Common myeloid progenitor, CD34-positive (primary cell): ENCODE data around the gene OPRM1. TPM values are rescaled to one million over a fixed set of nuclear protein-coding genes. Genes with fewer than 3 reads are reported as not detected.

ENCODE experiments used
- CTCF ChIA-PET: fragments of 350-600 bp; sonication (Branson Sonifier 250); formaldehyde crosslinking; loops from one replicate; lab custom pipeline; 2021; ENCODE audit warnings: antibody characterized with exemption; lab: Charles Lee
- POLR2A ChIA-PET: fragments of 350-600 bp; sonication (Branson Sonifier 250); formaldehyde crosslinking; loops from one replicate; lab custom pipeline; 2021; ENCODE audit warnings: antibody characterized with exemption; lab: Charles Lee
- DNase-seq, 3 donors: peaks; one replicate each; pipeline versions ENCODE4 v3.0.0 to v3.0.0-alpha.2; 2013
- H3K27ac ChIP-seq, 2 experiments: 1 replicate in 1 of 2; 2 replicates in 1 of 2; pipeline ENCODE4 v1.7.0; 2013; ENCODE audit warnings: inconsistent platforms in 2 of 2, low read length in 2 of 2, mild to moderate bottlenecking in 2 of 2, low read depth in 1 of 2, moderate library complexity in 1 of 2; ENCODE audit not compliant: severe bottlenecking in 2 of 2, insufficient read depth in 1 of 2, poor library complexity in 1 of 2
- H3K27me3 ChIP-seq, 5 experiments: replicated peaks in 2 of 5; 1 replicate in 3 of 5; 2 replicates in 2 of 5; pipeline versions ENCODE4 v1.6.1 to v1.7.0; 2013; ENCODE audit warnings: low read length in 4 of 5, mild to moderate bottlenecking in 2 of 5, moderate library complexity in 2 of 5, inconsistent platforms in 1 of 5; ENCODE audit not compliant: insufficient read depth in 5 of 5, control insufficient read depth in 4 of 5
- H3K36me3 ChIP-seq, 4 experiments: 1 replicate in 2 of 4; 2 replicates in 2 of 4; pipeline versions ENCODE4 v1.6.1 to v1.7.0; 2013; ENCODE audit warnings: low read length in 3 of 4, control low read depth in 1 of 4, mild to moderate bottlenecking in 1 of 4; ENCODE audit not compliant: control insufficient read depth in 4 of 4, insufficient read depth in 4 of 4
- H3K4me1 ChIP-seq, 4 experiments: 1 replicate in 3 of 4; 2 replicates in 1 of 4; pipeline versions ENCODE4 v1.6.1 to v1.7.1; 2013; ENCODE audit warnings: low read length in 3 of 4, mild to moderate bottlenecking in 3 of 4, control low read depth in 1 of 4, inconsistent platforms in 1 of 4, moderate library complexity in 1 of 4; ENCODE audit not compliant: control insufficient read depth in 4 of 4, insufficient read depth in 4 of 4; ENCODE audit errors: control extremely low read depth in 1 of 4
- H3K4me3 ChIP-seq, 7 experiments: 1 replicate in 4 of 7; 2 replicates in 3 of 7; pipeline versions ENCODE4 v1.5.1 to v1.7.0; 2013; ENCODE audit warnings: mild to moderate bottlenecking in 7 of 7, low read length in 6 of 7, moderate library complexity in 6 of 7, inconsistent platforms in 2 of 7, low read depth in 2 of 7, control low read depth in 1 of 7; ENCODE audit not compliant: insufficient read depth in 4 of 7, control insufficient read depth in 1 of 7; ENCODE audit errors: extremely low read depth in 1 of 7
- H3K9me3 ChIP-seq, 5 experiments: 1 replicate in 4 of 5; 2 replicates in 1 of 5; pipeline versions ENCODE4 v1.6.1 to v1.7.1; 2013; ENCODE audit warnings: low read length in 4 of 5, mild to moderate bottlenecking in 2 of 5, inconsistent platforms in 1 of 5, low read depth in 1 of 5, moderate library complexity in 1 of 5; ENCODE audit not compliant: control insufficient read depth in 4 of 5, insufficient read depth in 2 of 5; ENCODE audit errors: control extremely low read depth in 1 of 5
- WGBS: methylation state at CpG from one replicate; pipeline ENCODE4 v1.1.5; 2013; ENCODE audit not compliant: insufficient coverage; 5-methylcytosine and 5-hydroxymethylcytosine counted together
- polyA plus RNA-seq: library from polyadenylated mRNA; unstranded; fragments of 120-200 nt; gene quantifications from one replicate; pipeline ENCODE4 v1.2.1, GENCODE V29; 2013

The OPRM1 gene
- polyA plus RNA-seq = not detected

DNA sequence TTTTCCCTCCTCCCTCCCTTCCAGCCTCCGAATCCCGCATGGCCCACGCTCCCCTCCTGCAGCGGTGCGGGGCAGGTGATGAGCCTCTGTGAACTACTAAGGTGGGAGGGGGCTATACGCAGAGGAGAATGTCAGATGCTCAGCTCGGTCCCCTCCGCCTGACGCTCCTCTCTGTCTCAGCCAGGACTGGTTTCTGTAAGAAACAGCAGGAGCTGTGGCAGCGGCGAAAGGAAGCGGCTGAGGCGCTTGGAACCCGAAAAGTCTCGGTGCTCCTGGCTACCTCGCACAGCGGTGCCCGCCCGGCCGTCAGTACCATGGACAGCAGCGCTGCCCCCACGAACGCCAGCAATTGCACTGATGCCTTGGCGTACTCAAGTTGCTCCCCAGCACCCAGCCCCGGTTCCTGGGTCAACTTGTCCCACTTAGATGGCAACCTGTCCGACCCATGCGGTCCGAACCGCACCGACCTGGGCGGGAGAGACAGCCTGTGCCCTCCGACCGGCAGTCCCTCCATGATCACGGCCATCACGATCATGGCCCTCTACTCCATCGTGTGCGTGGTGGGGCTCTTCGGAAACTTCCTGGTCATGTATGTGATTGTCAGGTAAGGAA lies at the start of gene OPRM1:
TSS of gene OPRM1 (plus strand) at position 10 of the 612 bp plus-strand sequence. CDS start at position 315, 305 bp downstream.
- Histone ChIP-seq H3K9me3 (peaks cover 0 to 4% (median 0%) of the 10 kb centered on the region in 5 experiments), H3K4me3 (no peak within 1 kb of the TSS), H3K27ac (no peak within 1 kb of the TSS), H3K4me1 (no peaks in the 10 kb centered on the region), H3K27me3 (peaks cover 0 to 25% (median 9%) of the 10 kb centered on the region in 5 experiments), H3K36me3 (no peaks in the 10 kb centered on the region)
- 5% methylated on average over 31 of the region's 38 CpGs for WGBS
- DNase-seq = peak; percentile 28 to 71 (median 69)
- CTCF ChIA-PET = interaction anchor here (0.8 kb wide), 1 partner anchor 18 kb away, joined by 3 read pairs; no protein-coding TSS in a partner anchor
- POLR2A ChIA-PET = no interaction called here

DNA sequence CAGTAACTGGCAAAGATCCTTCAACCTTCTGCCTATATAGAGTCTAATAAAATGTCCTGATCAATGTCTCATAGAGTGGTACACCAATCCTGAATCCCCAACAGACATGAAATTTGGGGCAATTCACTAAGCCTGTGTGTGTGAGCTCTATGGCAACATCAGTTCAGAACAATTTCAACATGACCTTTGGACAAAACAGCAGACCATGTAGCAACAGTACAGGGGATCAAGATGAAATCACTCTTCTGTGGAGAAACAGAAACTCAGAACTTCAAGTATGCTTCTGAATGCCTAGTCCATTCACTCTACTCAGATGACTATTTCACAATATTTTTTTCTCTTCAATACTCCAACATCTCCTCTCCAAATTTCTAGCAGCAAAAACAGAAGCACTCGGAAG lies 49.1 kb upstream of the OPRM1 start:
- no peak overlapping the region for H3K4me3 ChIP-seq
- CTCF ChIA-PET = no interaction called here
- POLR2A ChIA-PET = no interaction called here
- WGBS = 87% methylated on average over 1 of the region's 1 CpG
- H3K27ac ChIP-seq = no peak overlapping the region
- H3K36me3 ChIP-seq = no peaks in the 10 kb centered on the region
- DNase-seq = no peak
- no peaks in the 10 kb centered on the region for H3K9me3 ChIP-seq
- H3K4me1 ChIP-seq = no peaks in the 10 kb centered on the region
- H3K27me3 ChIP-seq = peaks cover 0 to 3% (median 0%) of the 10 kb centered on the region in 5 experiments

DNA sequence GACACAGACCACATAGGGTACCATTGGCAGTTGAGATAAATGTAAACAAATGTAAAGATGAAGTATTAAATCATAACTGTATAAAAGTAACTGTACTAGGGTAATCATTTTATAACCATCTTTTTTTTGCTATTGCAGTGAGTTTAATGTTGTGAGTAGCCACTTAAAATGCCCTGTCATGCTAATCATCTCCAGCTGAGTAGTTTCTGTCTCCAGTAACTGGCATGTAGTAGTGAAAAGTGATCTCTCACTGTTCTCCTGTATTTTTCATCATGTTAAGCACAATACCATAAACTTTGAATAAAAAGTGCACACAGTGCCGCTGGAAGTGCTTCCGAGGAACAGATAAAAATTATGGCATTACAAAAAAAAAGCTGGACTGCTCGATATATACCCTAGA lies 45.0 kb upstream of the OPRM1 start:
- CTCF ChIA-PET = no interaction called here
- H3K27ac ChIP-seq = no peak overlapping the region

DNA sequence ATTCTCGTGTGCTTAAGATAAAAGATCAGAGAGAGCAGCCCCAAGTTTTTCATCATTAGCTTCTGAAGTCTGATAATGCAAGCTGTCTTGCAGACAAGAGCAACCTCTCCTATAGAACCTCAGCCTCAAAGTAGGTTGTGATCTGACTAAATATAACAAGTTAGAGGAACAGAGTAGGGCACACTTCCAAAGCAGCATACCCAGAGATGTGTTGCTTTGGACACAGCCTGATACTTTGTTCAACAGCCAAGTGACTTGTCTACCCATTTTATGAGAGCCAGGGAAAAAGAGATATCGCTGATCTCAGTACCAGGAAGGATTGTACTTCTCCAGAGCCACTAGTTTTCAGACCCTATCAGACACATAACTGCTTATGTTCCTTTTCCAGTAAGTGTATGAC lies 44.2 kb upstream of the OPRM1 start:
- DNase-seq = no peak
- CTCF ChIA-PET = no interaction called here

More for the DNA sequence above, 45.0 kb upstream of the OPRM1 start:
- 93% methylated on average over 3 of the region's 3 CpGs for WGBS
- Histone ChIP-seq H3K4me3 (no peak overlapping the region), H3K27me3 (no peaks in the 10 kb centered on the region), H3K4me1 (no peaks in the 10 kb centered on the region), H3K9me3 (no peaks in the 10 kb centered on the region), H3K36me3 (no peaks in the 10 kb centered on the region)
- POLR2A ChIA-PET = no interaction called here
- no peak for DNase-seq

DNA sequence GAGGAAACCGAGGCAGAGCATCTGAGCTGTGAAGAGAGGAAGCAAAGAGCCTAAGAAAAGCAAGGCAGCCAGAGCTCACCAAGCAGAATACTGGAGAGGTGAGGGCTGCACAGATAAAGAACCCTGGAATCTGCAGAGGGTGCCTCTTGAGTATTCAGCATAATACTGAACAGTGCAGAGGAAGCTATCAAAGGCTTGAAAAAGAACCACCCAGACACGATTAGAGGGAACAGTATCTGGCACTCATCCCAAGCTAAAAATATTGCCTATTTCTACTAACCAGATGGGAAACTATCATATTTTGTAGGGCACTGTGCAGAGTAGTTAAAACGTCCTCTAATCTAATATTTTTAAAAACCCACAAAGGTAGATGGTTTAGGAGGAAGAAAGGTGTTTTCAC lies 41.8 kb upstream of the OPRM1 start:
- POLR2A ChIA-PET = no interaction called here

More for the DNA sequence above, 44.2 kb upstream of the OPRM1 start:
- H3K4me3 ChIP-seq = no peak overlapping the region
- no peaks in the 10 kb centered on the region for H3K9me3 ChIP-seq
- 80% methylated on average over 1 of the region's 2 CpGs for WGBS
- no peaks in the 10 kb centered on the region for H3K36me3 ChIP-seq
- H3K27me3 ChIP-seq = peaks cover 0 to 1% (median 0%) of the 10 kb centered on the region in 5 experiments
- no peaks in the 10 kb centered on the region for H3K4me1 ChIP-seq
- H3K27ac ChIP-seq = no peak overlapping the region
- POLR2A ChIA-PET = no interaction called here

DNA sequence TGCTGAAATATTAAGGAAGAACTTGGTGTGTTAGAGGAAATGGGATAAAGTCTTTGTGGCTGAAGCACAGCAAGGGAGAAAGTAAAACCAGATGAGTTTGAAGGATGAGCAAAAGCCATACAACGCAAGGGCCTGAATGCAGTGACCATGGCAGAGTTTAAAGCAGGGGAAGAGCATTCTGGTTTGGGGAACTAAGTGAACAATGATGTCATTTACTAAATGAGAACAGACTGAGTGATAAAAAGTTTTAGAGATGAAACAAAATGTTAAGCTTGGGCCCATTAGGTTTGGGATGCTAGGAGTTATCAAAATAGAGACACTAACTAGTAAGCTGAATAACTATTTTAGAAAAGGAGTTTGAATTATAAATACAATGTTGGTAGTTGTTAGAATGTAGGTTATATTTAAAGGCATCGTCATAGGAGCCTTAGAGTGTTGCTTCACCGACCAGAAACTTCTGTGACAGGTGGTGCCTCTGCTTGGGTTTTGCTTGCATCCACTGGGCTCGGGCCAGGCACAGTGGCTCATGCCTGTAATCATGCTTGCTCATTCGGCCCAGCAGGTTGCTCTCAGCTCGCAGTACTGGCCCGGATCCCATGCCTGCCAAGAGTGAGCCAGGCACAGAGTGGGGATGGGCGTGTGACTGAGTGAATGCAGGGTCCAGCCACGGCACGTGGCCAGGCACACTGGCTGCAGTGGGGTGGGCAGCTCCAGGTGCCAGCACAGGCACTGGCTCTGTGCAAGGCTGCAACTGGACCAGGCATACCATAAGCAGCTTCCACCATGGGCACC lies 37.4 kb upstream of the OPRM1 start:
- H3K27ac ChIP-seq = no peak overlapping the region
- H3K36me3 ChIP-seq = no peaks in the 10 kb centered on the region
- no peak overlapping the region for H3K4me3 ChIP-seq
- no peaks in the 10 kb centered on the region for H3K4me1 ChIP-seq
- ChIA-PET POLR2A (no interaction called here), CTCF (no interaction called here)
- WGBS = 99% methylated on average over 10 of the region's 10 CpGs
- no peak for DNase-seq
- H3K27me3 ChIP-seq = peaks cover 0 to 2% (median 0%) of the 10 kb centered on the region in 5 experiments
- H3K9me3 ChIP-seq = peaks cover 0 to 5% (median 0%) of the 10 kb centered on the region in 5 experiments

More for the DNA sequence above, 41.8 kb upstream of the OPRM1 start:
- peaks cover 0 to 2% (median 0%) of the 10 kb centered on the region in 5 experiments for H3K27me3 ChIP-seq
- DNase-seq = no peak
- no peaks in the 10 kb centered on the region for H3K4me1 ChIP-seq
- H3K36me3 ChIP-seq = no peaks in the 10 kb centered on the region
- no peak overlapping the region for H3K27ac ChIP-seq
- CTCF ChIA-PET = no interaction called here
- no CpG with 5 or more reads among the region's 3 CpGs for whole genome bisulfite sequencing
- no peaks in the 10 kb centered on the region for H3K9me3 ChIP-seq
- no peak overlapping the region for H3K4me3 ChIP-seq

DNA sequence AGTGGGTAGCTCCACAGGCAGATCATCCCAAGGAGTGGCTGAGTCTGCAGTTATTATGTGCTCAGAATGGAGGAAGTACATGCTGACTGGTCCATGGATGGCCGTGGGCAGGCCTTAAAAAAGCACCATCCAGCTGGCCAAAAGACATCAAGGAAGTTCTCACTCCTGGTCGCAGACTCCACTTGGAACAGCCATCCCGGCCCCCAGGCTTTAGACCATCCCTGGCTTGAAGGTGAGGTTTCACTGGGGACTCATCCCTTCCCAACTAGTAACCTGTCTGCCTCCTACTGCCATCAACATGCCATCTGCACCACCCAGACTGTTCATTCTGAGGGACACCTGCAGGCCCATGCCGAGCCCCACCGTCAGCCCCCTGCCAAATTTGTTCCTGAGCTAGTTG lies 36.1 kb upstream of the OPRM1 start:
- ChIA-PET POLR2A (no interaction called here), CTCF (interaction anchor here (1.3 kb wide), 1 partner anchor 17 kb away, joined by 3 read pairs; no protein-coding TSS in a partner anchor)

More for the DNA sequence above, 36.1 kb upstream of the OPRM1 start:
- Histone ChIP-seq H3K27me3 (peaks cover 0 to 2% (median 0%) of the 10 kb centered on the region in 5 experiments), H3K4me1 (no peaks in the 10 kb centered on the region), H3K27ac (no peak overlapping the region), H3K9me3 (peaks cover 0 to 5% (median 0%) of the 10 kb centered on the region in 5 experiments), H3K36me3 (no peaks in the 10 kb centered on the region), H3K4me3 (no peak overlapping the region)
- no peak for DNase-seq
- WGBS = 95% methylated on average over 5 of the region's 5 CpGs
